H1 (cell line): ENCODE data around the gene SYNDIG1. TPM values are rescaled to one million over a fixed set of nuclear protein-coding genes. Genes with fewer than 3 reads are reported as not detected.

Experiments
- CREB1 ChIP-seq: IDR thresholded peaks from 2 replicates; pipeline ENCODE4 v1.6.1; 2012; ENCODE audit warnings: inconsistent platforms
- SP1 ChIP-seq: IDR thresholded peaks from 2 replicates; pipeline ENCODE4 v1.6.1; 2011; ENCODE audit warnings: low read depth, low read length
- SP4 ChIP-seq: IDR thresholded peaks from 2 replicates; pipeline ENCODE4 v1.6.1; 2012; ENCODE audit warnings: low read length, inconsistent platforms
- TAF1 ChIP-seq: IDR thresholded peaks from 2 replicates; pipeline ENCODE4 v1.6.1; 2011; ENCODE audit warnings: mild to moderate bottlenecking, low read depth, low read length
- TBP ChIP-seq: IDR thresholded peaks from 2 replicates; pipeline ENCODE4 v1.6.1; 2011; ENCODE audit warnings: low read depth, low read length, improper control_type of control experiment
- polyA plus RNA-seq, 7 experiments: library from polyadenylated mRNA; depleted of rRNA in 3 of 7; stranded (reverse) in 5 of 7; unstranded in 2 of 7; fragments of >200 nt in 5 of 7; fragments of 200-250 nt in 2 of 7; gene quantifications; 1 replicate in 5 of 7; 2 replicates in 1 of 7; 4 replicates in 1 of 7; pipeline versions ENCODE4 v1.2.1 to v1.2.3, GENCODE V29; 2011 to 2013; ENCODE audit warnings: missing spikeins in 2 of 7, mixed read lengths in 2 of 7
- total RNA-seq: library from RNA; stranded (reverse); fragmentation: NEBNext Ultra II Directional; extraction: Animal tissue kit (Norgen Biotek cat#: 25700); gene quantifications from 2 replicates; pipeline ENCODE4 v1.2.1, GENCODE V29; 2021

Gene SYNDIG1
- total and polyA plus RNA-seq, 2 of the 8 experiments (the other 6 are each of a cell fraction or from before 2014, with no cell fraction given): 6.5 to 7.8 TPM

DNA sequence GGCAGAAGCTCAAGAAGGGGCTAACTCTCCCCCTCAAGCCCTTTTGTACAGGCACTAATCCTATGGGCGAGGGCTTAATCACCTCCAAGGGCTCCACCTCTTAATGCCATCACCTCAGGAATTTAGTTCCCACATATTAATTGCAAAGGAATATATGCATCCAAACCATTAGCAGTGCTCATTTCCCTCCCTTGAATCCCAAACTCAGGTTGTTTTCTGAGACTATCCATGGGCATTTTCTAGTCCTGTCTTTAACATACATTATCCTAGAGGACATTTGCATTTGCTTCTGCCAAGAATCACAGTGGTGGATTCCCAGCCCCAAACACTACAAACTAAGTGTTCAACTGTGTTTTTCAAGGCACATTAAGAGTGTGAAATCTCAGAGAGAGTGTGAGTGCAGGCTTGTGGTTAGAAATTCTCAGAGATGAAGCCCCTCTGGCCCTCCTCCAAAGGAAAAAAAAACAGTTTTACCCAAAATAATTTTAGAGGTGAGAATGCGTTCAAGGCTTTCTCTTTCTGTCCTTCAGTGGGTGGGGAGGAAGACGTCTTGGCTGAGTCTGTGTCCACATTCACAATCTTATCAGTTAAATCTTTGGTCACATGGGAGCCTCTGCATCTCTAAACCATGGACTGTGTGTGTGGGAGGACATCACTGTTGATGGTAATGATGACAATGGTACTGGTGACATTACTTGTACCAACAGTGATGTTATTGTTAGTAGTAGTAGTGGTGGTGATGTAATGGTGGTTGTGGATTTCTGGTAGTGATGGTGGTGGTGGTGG lies 59.3 kb downstream of the SYNDIG1 start (continued):
- TF ChIP-seq SP4 (no peak), CREB1 (no peak), SP1 (no peak), TBP (no peak), TAF1 (no peak)
